Umbilical cord (tissue), 2 donors: ENCODE results near the gene MPPE1. TPM values are rescaled to one million over a fixed set of nuclear protein-coding genes. Genes with fewer than 3 reads are reported as not detected.
A peak's percentile ranks its signal among the peaks of the same experiment; 100 is the strongest.
"Not testable (repeated sequence)": the region's sequence is repeated elsewhere in the genome, so short reads cannot be mapped to it uniquely, and the experiment has no call there.

ENCODE experiments used
- DNase-seq: peaks from one replicate; pipeline ENCODE4 v3.0.0-alpha.2; 2015; ENCODE audit warnings: low spot score
- total RNA-seq: library from RNA; depleted of rRNA; stranded (reverse); fragments of >200 nt; gene quantifications from one replicate; pipeline ENCODE4 v1.2.3, GENCODE V29; 2014; ENCODE audit warnings: low replicate concordance; ENCODE audit not compliant: insufficient read depth

Gene MPPE1
- total RNA-seq, 1 donor from 2014 or later: 31.3 TPM

DNA sequence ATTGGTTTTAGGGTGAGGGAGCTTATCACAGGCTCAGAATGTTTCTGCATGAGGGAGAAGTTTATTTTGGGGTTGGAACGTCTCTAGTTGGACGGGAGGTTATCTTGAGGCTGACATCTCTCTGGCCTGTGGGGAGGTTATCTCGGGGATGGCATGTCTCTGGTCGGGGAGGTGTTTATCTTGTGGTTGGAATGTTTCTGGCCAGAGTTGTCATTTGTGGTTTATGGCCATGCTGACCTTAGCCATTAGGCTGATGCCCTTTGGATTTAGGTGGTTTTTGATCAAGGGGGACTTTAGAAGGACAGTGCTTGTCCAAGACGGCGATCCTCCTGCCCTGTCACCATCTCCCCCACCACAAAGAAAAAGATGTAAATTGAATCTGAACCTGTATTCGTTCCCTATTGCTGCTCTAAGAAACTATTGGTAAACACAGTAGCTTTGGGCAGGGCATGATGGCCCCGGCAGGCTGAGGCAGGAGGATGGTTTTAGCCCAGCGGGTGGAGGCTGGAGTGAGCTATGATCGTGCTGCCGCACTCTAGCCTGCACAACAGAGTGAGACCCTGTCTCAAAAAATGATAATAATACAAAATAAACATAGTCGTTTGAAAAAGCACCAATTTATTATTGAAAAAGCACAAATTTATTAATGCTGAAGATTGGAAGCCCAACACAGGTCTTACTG, 17.8 kb upstream of the MPPE1 start:
- DNase-seq: no peak

DNA sequence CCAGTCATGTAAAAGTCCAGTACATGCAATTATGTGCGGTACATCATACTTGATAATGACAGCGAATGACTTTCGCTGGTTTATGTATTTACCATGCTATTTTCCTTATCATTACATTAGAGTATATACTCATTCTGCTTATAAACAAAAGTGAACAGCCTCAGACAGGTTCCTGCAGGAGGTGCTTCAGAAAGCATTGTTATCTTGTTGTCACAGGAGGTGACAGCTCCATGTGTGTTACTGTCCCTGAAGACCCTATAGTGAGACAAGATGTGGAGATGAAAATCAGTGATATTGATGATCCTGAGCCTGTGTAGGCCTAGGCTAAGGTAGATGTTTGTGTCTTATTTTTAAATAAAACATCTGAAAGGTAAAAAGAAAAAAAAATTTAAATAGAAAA, 15.3 kb upstream of the MPPE1 start:
- no peak for DNase-seq

DNA sequence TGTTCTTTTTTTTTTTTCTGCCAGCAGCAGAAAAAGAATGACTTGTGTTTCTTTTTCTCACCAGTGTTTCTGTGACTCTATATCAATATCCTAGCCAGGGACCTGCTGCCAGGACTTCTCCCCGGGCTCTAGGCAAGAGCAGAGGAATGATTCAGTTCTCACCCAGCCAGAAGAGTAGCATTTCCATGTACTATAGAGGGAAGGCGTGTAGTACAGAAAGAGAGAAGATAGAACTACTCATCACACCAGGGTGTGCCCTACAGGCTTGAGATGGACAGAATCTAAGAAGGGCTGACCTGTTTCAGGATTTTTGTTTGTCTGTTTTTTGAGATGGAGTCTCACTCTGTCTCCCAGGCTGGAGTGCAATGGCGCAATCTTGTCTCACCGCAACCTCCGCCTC, 11.4 kb upstream of the MPPE1 start:
- DNase-seq: not testable (repeated sequence)

DNA sequence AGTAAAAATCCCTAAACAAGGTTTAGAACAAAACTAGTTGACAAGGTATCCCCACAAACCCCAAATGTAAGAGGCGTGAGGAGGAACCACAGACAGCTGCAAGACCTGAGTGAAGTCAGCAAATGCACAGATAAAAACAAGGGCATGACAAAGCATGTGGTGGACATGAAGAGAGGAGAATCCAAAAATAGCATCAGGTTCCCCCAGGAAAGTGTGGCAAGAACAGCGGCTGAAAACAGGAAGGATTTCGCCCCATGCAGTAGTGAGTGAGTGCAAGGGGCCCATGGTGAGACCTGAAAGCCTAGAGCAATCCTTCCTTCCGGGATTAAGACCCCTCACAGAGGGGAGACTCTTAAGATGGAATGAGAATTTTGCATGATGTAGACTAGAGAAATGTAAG, 8.8 kb upstream of the MPPE1 start:
- not testable (repeated sequence) for DNase-seq

DNA sequence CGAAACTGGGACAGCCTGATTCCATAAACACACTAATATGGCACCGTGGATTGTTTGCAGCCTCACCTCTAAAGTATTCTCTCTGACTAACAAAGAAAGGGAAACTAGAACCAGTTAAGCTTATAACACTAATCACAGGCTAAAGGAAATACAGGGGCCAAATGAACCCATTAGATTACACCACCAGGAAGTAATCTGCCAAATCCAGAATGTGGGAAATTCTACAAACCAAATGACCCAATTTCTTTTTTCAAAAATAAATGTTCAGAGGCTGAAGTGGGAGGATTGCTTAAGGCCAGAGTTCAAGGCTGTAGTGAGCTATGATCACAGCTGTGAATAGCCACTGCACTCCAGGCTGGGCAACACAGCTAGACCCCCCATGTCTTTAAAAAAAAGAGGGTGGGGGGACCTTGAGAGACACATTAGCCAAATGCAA, 1.5 kb upstream of the MPPE1 start:
- no peak for DNase-seq

DNA sequence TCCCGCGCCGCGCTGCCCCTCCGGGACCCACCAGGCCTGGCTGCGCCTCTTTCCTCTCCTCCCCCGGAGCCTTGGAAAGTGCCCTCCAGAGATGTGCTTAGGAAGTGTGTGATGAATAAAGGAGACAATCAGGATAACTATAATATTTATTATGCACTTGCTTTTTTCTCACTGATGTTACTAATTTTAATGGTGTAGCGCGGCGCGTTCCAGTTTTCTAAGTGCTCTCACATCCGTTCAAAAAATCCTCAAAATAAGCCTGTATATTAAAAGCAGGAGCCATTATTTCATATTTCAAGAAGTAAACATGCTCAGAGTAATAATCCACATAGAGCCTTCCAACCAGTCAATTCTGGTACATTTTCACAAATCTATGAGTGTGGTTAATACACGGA, 941 bp upstream of the MPPE1 start:
- DNase-seq: no peak

DNA sequence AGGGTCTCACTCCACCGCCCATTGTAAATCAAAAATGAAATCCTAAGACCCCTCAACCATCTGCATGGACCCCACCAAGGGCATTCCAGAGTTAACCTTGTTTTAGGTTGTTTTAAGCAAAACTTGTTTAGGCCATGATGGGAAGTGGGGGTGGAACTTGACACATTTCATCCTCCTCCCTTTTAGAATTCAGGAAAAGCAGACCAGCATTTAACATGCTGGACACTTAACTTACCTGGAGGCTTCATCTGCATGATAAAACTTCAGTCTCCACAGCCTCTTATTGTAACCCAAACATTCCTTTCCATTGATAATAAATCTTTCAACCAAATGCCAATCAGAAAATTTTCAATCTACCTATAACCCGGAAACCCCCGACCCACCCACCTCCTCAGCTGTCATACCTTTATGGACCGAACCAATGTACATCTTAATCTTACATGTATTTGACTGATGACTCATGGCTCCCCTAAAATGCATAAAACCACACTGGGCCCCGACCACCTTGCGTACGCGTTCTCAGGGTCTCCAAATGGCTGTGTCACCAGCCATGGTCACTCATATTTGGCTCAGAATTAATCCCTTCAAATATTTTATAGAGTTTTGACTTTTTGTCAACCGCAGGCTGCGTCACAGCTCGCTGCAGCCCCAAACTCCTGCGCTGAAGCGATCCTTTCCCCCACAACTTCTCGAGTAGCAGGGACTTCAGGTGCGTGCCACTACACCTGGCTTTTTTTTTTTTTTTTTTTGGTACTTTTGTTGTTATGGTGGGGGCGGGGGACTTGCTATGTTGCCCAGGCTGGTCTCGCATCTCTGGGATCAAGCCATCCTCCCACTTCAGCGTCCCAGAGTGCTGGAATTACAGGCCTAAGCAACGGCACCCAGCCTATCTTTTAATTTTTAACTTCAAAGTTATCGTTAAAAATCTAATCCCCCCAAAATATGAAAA, 917 bp downstream of the MPPE1 start:
- DNase-seq: no peak

DNA sequence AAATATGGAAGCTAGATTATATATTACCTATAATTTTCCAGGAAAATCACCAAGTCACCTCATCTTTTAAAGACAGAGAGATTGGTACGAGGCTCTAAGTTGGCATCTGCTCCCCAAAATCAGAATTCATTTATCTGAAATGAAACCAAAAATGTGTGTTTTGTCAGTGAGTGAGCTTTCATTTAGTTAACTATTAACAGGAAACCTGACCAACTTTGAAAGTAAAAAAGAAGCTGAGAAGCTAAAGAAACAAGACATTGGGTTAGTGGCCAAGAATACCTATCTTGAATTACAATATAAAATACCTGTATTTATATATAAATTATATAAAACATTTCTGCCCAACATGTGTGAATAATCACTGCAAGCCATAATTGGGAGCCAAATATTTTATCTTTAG, 1.9 kb downstream of the MPPE1 start:
- no peak for DNase-seq

DNA sequence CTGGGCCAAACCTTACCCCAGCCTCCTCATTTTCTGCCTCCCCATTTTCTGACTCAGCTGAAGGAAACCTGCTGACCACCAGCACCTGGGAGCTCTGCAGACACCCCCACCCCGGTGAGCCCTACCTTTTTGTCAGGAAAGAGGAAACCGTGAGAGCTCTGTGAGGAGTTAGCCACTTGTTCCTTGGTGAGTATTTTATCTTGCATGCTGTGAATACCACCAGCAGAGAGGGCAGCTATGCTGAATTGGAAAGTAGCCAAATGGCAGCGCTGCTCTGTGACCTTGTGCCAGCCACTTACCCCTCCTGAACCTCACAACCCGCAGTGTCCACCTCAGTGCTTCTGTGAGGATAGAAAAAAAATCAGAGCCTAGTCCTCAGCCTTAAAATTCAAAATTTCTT, 2.5 kb downstream of the MPPE1 start:
- DNase-seq: no peak

DNA sequence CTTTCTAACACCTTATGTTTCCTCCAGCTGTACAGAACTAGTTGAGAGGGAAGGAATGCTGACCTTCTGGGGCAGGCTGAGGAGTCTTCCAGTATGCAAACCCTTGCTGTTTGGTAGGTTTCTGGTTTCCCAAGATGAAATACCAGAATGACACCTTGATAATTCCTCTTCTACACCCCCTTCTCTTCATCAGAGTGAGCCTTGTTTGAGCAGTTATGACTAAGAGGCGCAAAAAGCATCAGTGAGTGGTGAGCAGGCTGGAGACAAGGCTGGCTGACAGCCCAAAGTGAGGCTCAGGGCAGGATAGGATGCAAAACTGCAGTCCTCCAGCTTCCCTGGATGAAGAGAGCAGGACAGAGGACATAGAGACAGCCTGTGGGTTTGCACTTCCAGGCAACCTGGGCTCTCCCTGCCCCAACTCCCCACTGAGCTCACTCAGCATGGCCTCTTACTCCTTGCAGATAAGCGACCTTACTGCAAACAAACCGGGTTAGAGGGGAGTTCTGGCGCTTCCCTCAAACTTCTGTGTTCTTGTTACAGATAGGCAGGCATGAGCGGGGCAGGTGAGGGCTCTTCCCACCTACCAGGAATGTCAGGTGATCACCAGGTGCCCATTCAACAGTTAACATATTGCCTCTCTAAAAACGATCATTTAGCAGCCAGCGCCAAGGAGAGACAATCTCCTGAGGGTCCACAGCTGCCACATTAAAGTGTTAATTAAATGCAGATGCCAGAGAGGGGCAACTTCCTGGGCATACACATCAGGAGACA, 5.4 kb downstream of the MPPE1 start:
- DNase-seq: no peak

DNA sequence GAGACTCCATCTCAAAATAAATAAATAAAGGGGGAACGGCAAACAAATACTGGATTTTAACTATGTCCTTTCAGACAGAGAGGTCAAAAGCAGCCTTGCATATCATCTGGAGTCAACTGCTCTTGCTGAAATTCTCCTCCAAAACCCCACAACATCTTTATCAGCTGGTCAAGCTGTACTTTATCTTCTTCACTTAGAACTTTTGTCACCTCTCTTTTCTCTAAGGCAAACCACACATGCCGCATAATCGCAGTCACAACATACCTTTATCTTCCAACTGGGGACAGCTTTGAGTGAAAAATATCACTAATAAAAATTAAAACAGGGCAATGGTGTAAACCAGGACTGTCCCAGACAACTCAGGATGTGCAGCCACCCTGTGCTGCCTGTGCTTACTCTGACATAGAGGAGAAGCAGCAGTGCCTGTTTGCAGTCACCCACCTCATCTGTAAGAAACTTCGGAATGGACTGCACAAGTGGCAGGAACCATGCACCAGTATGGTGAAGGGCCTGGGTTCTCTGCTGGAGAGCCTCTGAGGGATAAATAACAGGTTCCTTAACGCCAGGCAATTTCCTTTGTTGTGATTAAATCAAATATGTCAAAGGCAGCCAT, 6.2 kb downstream of the MPPE1 start:
- DNase-seq: no peak

DNA sequence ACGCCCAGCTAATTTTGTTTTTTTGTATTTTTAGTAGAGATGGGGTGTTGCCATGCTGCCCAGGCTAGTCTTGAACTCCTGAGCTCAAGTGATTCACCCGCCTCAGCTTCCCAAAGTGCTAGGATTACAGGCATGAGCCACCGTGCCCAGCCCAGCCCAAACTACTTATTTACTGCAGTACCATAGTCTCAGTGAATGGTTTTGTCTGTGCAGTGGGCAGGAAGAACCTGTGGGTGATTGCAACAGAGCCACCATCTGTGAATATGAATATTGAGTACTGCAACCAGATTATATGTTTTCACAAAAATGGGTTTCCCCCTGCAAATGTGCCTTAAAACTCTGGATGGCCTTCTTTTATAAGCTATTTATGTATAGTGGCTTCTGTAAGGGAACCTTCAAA, 9.1 kb downstream of the MPPE1 start:
- DNase-seq: no peak

DNA sequence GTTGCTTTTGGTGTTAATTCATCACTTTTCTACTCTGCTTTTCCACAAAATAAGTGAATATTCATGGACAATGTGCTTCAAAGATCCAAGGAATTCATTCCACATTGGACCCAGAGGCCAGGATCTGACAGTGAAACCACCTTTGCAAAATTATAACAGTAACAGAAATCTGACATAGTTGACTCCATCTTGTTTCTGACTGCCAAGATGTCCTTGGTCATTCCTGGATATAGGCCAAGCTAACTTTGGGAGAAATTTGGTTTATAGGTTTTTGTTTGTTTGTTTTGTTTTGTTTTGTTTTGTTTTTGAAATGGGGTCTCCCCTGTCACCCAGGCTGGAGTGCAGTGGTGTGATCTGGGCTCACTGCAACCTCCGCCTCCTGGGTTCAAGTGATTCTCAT, 10.3 kb downstream of the MPPE1 start:
- no peak for DNase-seq

DNA sequence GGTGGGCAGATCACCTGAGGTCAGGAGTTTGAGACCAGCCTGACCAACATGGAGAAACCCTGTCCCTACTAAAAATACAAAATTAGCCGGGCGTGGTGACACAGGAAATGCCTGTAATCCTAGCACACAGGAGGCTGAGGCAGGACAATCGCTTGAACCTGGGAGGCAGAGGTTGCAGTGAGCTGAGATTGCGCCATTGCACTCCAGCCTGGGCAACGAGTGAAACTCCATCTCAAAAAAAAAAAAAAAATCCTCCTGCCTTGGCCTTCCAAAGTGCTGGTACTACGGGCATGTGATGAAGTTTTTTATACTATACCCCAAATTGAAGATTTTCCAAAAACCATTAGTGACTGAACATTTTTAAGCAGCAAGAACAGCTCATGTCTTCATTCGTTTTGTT, 15.7 kb downstream of the MPPE1 start:
- DNase-seq: not testable (repeated sequence)

DNA sequence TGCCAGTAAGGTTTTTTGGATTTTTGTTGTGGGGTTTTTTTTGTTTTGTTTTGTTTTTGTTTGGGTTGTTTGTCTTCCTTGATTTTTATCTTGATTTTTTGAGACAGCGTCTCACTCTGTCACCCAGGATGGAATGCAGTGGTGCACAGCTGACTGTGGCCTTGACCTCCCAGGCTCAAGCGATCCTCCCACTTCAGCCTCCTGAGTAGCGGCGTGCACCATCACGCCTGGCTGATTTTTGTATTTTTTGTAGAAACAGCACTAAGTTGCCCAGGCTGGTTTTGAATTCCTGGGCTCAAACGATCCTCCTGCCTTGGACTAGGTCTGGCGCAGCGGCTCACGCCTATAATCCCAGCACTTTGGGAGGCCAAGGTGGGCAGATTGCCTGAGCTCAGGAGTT, 16.4 kb downstream of the MPPE1 start:
- DNase-seq: no peak

DNA sequence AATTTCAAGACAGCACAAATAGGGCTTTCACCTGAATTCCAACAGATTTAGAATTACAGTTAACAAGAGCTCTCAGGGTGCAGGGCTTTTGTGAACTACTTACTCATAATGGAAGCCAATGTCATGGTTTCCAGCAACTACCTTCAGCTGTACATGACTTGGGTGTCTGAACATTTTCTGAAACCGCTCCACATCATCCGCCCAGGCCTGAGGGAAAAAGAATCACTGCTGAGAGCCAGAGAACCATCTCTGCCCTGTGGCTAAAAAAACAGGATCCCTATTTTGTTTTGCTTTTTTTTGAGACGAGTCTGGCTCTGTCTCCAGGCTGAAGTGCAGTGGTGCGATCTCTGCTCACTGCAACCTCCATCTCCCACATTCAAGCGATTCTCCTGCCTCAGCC, 18.8 kb downstream of the MPPE1 start:
- DNase-seq: no peak

DNA sequence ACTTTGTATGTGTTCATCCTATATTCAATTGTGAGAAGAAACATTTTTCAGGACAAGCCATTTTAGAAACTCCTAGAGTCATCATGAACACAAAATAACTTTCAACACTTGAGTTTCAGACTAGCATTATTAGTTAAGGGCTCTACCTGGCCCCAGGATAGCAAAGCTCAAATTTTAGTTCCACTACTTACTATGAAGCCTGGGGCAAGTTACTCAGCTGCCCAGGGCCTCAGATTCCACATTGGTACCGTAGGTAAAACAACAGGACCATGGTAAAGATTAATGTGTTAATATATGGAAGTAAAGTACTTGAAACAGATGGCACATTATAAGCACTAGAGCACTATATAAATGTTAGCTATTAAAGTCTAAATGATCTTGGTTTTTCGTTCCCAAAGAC, 19.4 kb downstream of the MPPE1 start:
- DNase-seq: no peak

DNA sequence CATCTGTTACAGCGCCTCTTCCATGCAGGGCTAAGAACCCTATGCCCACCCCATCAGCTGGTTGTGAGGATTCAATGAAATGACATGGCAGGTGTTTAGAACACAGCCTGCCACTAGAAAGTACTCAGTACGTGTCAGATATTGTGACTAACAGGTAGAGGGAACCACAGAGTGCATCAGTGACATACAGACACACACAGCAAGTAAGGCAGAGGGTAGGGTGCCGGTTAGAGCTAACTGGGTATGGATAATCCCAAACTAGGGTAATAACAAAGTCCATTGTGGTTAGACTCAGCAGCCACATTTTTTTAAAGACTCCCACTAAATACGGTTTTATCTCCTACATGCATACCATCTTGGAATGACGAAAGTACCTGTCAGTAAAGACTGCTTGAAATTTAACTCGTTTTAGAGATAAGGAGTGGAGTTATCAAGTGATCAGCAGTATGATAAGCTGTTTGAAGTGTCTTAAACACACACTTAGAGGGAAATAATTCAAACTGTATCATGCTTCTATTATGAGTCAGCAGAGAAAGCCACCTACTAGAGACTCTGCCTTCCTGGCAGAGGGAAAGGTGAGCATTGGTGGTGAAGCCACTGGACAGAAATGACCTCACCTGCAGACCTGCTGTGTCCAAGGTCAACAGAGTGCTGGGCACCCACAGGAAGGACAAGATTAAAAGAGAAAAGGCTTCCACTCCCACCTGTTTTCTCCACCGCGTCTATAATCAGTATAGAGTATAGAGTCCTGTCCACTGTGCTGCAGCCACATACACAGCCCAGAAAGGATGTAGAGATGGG, 20.6 kb downstream of the MPPE1 start:
- DNase-seq: peak; percentile 43

DNA sequence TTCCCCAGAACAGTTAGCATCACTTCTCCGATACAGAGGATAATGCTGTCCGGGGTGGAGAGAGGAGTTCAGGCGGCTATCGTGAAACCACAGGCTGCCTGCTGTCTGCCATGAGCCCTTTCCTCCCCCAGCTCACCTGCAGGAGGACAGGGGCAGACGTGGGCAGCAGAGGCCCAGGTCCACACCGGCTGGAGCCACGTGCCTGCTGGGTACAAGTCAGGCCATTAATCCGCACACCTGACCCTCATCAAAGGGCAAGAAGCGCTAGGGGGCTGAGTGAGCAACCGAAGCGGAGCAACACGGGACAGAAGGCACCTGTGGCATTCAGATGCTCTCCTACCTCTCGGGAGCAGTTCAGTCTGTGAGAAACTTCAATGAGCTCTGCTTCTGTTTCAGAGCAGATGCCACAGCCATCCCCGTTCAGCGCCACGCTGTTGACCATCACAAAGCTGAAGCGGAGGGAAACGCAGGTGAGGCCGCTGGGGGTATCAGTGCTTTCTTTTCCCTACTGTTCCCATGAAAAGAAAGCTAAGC, 21.5 kb downstream of the MPPE1 start:
- DNase-seq: no peak

DNA sequence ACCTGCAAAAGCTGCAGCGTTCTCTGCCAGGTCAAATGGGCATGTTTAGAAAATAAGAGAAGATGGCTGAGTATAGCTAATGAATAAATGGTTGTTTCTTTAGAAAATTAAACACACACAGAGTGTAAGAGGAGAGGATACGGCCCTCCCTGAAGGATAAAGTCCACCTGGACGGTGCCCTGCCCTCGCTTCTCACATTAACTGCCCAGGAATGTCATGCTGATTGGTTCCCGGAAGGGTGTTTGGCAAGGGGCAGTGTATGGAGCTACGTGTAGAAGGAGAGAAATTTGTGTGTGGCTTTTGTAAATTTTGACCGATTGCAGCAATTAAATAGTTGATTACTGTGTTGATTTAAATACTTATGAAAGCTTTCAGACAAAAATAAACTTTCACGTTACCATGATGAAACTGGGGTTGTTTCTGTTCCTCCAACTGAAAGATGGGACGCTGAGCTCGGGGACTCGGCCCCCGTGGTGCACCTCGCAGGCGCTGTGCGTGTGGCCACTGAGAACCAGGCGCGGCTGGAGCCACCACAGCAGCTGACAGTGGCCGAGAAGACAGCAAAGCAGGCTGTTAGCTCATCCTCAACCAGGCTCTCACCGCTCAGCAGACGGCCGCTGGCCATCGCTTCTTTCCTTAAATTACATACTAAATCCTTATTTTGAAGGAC, 22.7 kb downstream of the MPPE1 start:
- DNase-seq: no peak
